ENCODE results near the gene NAXE. TPM values are rescaled to one million over a fixed set of nuclear protein-coding genes. Genes with fewer than 3 reads are reported as not detected.

Gene NAXE
- total RNA-seq, 1 experiment from 2014 or later, result 96.6 TPM

- no peak overlapping the region for H4K91ac ChIP-seq (ENCODE audit: insufficient read length, low read depth, low read length)
- H3K9ac ChIP-seq (ENCODE audit: extremely low read depth, insufficient read length, low read length), result no peak overlapping the region
- H3K27me3 ChIP-seq (ENCODE audit: insufficient read depth, low read length), result no peaks in the 10 kb centered on the region
- TF ChIP-seq, protein P1, sequence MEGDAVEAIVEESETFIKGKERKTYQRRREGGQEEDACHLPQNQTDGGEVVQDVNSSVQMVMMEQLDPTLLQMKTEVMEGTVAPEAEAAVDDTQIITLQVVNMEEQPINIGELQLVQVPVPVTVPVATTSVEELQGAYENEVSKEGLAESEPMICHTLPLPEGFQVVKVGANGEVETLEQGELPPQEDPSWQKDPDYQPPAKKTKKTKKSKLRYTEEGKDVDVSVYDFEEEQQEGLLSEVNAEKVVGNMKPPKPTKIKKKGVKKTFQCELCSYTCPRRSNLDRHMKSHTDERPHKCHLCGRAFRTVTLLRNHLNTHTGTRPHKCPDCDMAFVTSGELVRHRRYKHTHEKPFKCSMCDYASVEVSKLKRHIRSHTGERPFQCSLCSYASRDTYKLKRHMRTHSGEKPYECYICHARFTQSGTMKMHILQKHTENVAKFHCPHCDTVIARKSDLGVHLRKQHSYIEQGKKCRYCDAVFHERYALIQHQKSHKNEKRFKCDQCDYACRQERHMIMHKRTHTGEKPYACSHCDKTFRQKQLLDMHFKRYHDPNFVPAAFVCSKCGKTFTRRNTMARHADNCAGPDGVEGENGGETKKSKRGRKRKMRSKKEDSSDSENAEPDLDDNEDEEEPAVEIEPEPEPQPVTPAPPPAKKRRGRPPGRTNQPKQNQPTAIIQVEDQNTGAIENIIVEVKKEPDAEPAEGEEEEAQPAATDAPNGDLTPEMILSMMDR (conservative IDR thresholded peaks at IDR 0.05), result no peak
- Mint-ChIP-seq H3K27me3 (ENCODE audit: low read depth) (peaks cover 2% of the 10 kb centered on the region; the same call in 1 of the 2 replicates), H3K4me1 (peaks cover 15 to 23% of the 10 kb centered on the region in 2 experiments), H3K27ac (peak overlapping the region; percentile 98 to 99 (median 98); a peak in 4 of 7 replicates), H3K9me3 (no peaks in the 10 kb centered on the region; a peak in 2 of 5 replicates), H3K36me3 (ENCODE audit: insufficient read depth in 1 of 3, low read depth in 3 of 3) (peaks cover 14 to 28% (median 22%) of the 10 kb centered on the region in 3 experiments; a peak in 6 of 7 replicates), H3K4me3 (peak overlapping the region; percentile 91 to 100)
- no peak overlapping the region for H2AFZ ChIP-seq (ENCODE audit: low read length)
- H3K79me2 ChIP-seq (ENCODE audit: insufficient read depth, low read length), result no peaks in the 10 kb centered on the region; the same call in 1 of the 2 replicates
- no CpG with 5 or more reads among the region's 12 CpGs for whole genome bisulfite sequencing (ENCODE audit: extremely low coverage, insufficient read length, low lambda C conversion rate)
- H3K4ac ChIP-seq (ENCODE audit: low read depth, low read length), result no peak overlapping the region; the same call in 1 of the 2 replicates
- H2BK20ac ChIP-seq (ENCODE audit: low read depth, low read length, poor library complexity, severe bottlenecking), result no peak overlapping the region
- no peak overlapping the region for H3K56ac ChIP-seq (ENCODE audit: insufficient read length, low read depth, low read length)
- no peak overlapping the region for H4K5ac ChIP-seq (ENCODE audit: insufficient read length, low read depth, low read length)
- H3K23me2 ChIP-seq (ENCODE audit: insufficient read length, low read depth, low read length, poor library complexity, severe bottlenecking), result peaks cover 4% of the 10 kb centered on the region
- no peak overlapping the region for H3K14ac ChIP-seq (ENCODE audit: insufficient read depth, low read length)
- H2BK12ac ChIP-seq (ENCODE audit: insufficient read length, low read depth, low read length), result no peak overlapping the region
- H2BK5ac ChIP-seq (ENCODE audit: insufficient read length, low read length), result no peak overlapping the region
- no peaks in the 10 kb centered on the region; the same call in 1 of the 2 replicates for H3K4me1 ChIP-seq (ENCODE audit: insufficient read depth, low read length)
- H4K8ac ChIP-seq (replicated peaks; ENCODE audit: insufficient read length, low read depth, low read length), result no peak overlapping the region
- no peaks in the 10 kb centered on the region for H3K79me1 ChIP-seq (ENCODE audit: insufficient read depth, low read depth, low read length, poor library complexity, severe bottlenecking)
- DNase-seq, result no peak
- no peak overlapping the region for H3K27ac ChIP-seq (ENCODE audit: insufficient read length, low read depth, low read length)
- peak overlapping the region; percentile 53 for H3K4me2 ChIP-seq (ENCODE audit: insufficient read depth, insufficient read length, low read length)
- H3K18ac ChIP-seq (ENCODE audit: insufficient read length, low read depth, low read length), result no peak overlapping the region
- H3K23ac ChIP-seq (ENCODE audit: insufficient read length, low read depth, low read length), result no peak overlapping the region
- H4K20me1 ChIP-seq (ENCODE audit: control insufficient read depth, insufficient read depth, insufficient read length), result no peaks in the 10 kb centered on the region
- no peak overlapping the region for H2BK120ac ChIP-seq (ENCODE audit: low read depth, low read length, poor library complexity, severe bottlenecking)
- H2AK5ac ChIP-seq (ENCODE audit: insufficient read length, low read length), result no peak overlapping the region
- no peaks in the 10 kb centered on the region for H3K9me3 ChIP-seq (ENCODE audit: control insufficient read depth, low read depth, low read length)
- no peak overlapping the region for H3T11ph ChIP-seq (ENCODE audit: low read length)
- no peak overlapping the region for H2BK15ac ChIP-seq (ENCODE audit: low read depth, low read length)
Observed at GRCh38 chr1:156601892-156602291, 10.3 kb downstream of the NAXE start.

Data from H9 (cell line).